Dermis microvascular lymphatic vessel endothelial cell (primary cell): ENCODE data around the gene SPATA18. TPM values are rescaled to one million over a fixed set of nuclear protein-coding genes. Genes with fewer than 3 reads are reported as not detected.
"Not testable (repeated sequence)": the region's sequence is repeated elsewhere in the genome, so short reads cannot be mapped to it uniquely, and the experiment has no call there.

Source experiments
- DNase-seq, 2 donors: peaks; one replicate each; pipeline versions ENCODE4 v3.0.0 to v3.0.0-alpha.2; 2010; ENCODE audit warnings: low read depth in 2 of 2
- total RNA-seq: library from RNA; depleted of rRNA; stranded (reverse); fragments of >200 nt; gene quantifications from 2 replicates; pipeline ENCODE4 v1.2.1, GENCODE V29; 2014

The SPATA18 gene
- total RNA-seq, 1 donor from 2014 or later, result 2.2 TPM

- DNase-seq, result peak; percentile 24 to 92
These were observed 741 bp downstream of the SPATA18 start for GRCh38 chr4:52051615-52052474.

- DNase-seq, result peak in 1 of 2 donors; percentile 51
These were observed 1.3 kb downstream of the SPATA18 start for GRCh38 chr4:52052475-52052780.

- no peak for DNase-seq
These were observed 3.1 kb downstream of the SPATA18 start for GRCh38 chr4:52054254-52054653.

GRCh38 chr4:52057196-52057595 is 6.1 kb downstream of the SPATA18 start:
- no peak for DNase-seq

GRCh38 chr4:52058275-52058674 is 7.2 kb downstream of the SPATA18 start:
- DNase-seq, result no peak

- peak in 1 of 2 donors; percentile 87 for DNase-seq
These were observed 8.3 kb downstream of the SPATA18 start for GRCh38 chr4:52059372-52059771.

- no peak for DNase-seq
These were observed 18.5 kb downstream of the SPATA18 start for GRCh38 chr4:52069571-52069970.

GRCh38 chr4:52071791-52072546 is 20.9 kb downstream of the SPATA18 start:
- no peak for DNase-seq

- no peak for DNase-seq
These were observed 25.6 kb downstream of the SPATA18 start for GRCh38 chr4:52076731-52077130.

- no peak for DNase-seq
These were observed 28.6 kb downstream of the SPATA18 start for GRCh38 chr4:52079659-52080058.

- DNase-seq, result no peak
These were observed 30.1 kb downstream of the SPATA18 start for GRCh38 chr4:52081216-52081615.

- not testable (repeated sequence) for DNase-seq
These were observed 35.3 kb downstream of the SPATA18 start for GRCh38 chr4:52086425-52086824.

GRCh38 chr4:52091801-52092200 is 40.7 kb downstream of the SPATA18 start:
- no peak for DNase-seq

- no peak for DNase-seq
These were observed 42.4 kb downstream of the SPATA18 start for GRCh38 chr4:52093466-52093865.

- no peak for DNase-seq
These were observed 43.5 kb downstream of the SPATA18 start for GRCh38 chr4:52094376-52095145.

GRCh38 chr4:52095374-52095773 is 44.3 kb downstream of the SPATA18 start:
- no peak for DNase-seq

- DNase-seq, result no peak
These were observed 44.9 kb downstream of the SPATA18 start for GRCh38 chr4:52096048-52096447.

- no peak for DNase-seq
These were observed 47.5 kb downstream of the SPATA18 start for GRCh38 chr4:52098618-52099017.

GRCh38 chr4:52099860-52100461 is 48.9 kb downstream of the SPATA18 start:
- DNase-seq, result peak in 1 of 2 donors; percentile 53

GRCh38 chr4:52102587-52102986 is 51.5 kb downstream of the SPATA18 start:
- peak in 1 of 2 donors; percentile 54 for DNase-seq

- DNase-seq, result peak; percentile 7 to 23
These were observed 52.2 kb downstream of the SPATA18 start for GRCh38 chr4:52103319-52103718.

- DNase-seq, result no peak
These were observed 54.2 kb downstream of the SPATA18 start for GRCh38 chr4:52105276-52105675.
